ENCODE measurements around the gene PIGC. TPM values are rescaled to one million over a fixed set of nuclear protein-coding genes. Genes with fewer than 3 reads are reported as not detected.
A peak's percentile ranks its signal among the peaks of the same experiment; 100 is the strongest.

Gene PIGC
- total RNA-seq, 1 experiment from 2014 or later, result 16.2 TPM

DNA sequence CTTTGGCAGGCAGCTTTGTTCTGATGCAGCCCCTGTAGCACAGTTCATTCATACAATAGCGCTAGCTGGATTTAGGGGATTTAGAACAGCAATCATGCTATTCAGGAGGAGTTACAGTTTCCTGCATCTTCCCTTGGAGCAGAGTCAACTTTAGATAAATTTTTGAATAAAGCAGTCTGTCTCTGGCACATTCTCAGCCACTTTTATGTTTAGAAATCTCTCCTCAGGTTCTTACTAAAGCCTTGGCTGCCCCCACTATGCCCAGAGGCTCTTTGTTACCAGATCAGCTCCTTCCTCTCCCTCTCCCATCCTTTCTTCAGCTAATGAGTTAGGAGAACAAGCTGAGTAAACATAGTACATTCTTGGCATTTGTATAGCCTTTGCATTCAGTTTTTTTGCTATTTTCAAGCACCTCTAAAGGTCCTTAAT lies 17.0 kb upstream of the PIGC start:
- POLR2A ChIA-PET, result no interaction called here
- Mint-ChIP-seq H3K4me3 (no peak overlapping the region), H3K36me3 (no peaks in the 10 kb centered on the region), H3K27ac (no peak overlapping the region; the same call in 1 of the 2 replicates), H3K27me3 (ENCODE audit: low read depth) (no peaks in the 10 kb centered on the region), H3K4me1 (peaks cover 8% of the 10 kb centered on the region), H3K9me3 (no peaks in the 10 kb centered on the region)
- peak; percentile 60 for ATAC-seq
- TF ChIP-seq SOX15 (CRISPR knock-in tag; IDR thresholded peaks at IDR 0.05) (no peak), NR3C1 (CRISPR knock-in tag; conservative IDR thresholded peaks at IDR 0.05; ENCODE audit: low read depth) (no peak), TEAD4 (CRISPR knock-in tag; IDR thresholded peaks at IDR 0.05) (no peak), ZNF138 (CRISPR knock-in tag; conservative IDR thresholded peaks at IDR 0.05) (no peak), FOXK1 (CRISPR knock-in tag; IDR thresholded peaks at IDR 0.05) (no peak), ZNF219 (CRISPR knock-in tag; IDR thresholded peaks at IDR 0.05; ENCODE audit: borderline replicate concordance) (no peak), ZNF396 (CRISPR knock-in tag; IDR thresholded peaks at IDR 0.05; ENCODE audit: borderline replicate concordance) (no peak), TEAD1 (CRISPR knock-in tag; IDR thresholded peaks at IDR 0.05) (no peak), ETV6 (CRISPR knock-in tag; IDR thresholded peaks at IDR 0.05) (no peak), OVOL2 (CRISPR knock-in tag; IDR thresholded peaks at IDR 0.05; ENCODE audit: borderline replicate concordance) (no peak), E2F1 (CRISPR knock-in tag; IDR thresholded peaks at IDR 0.05) (no peak), SMAD4 (CRISPR knock-in tag; IDR thresholded peaks at IDR 0.05) (no peak), ESRRA (CRISPR knock-in tag; IDR thresholded peaks at IDR 0.05; ENCODE audit: borderline replicate concordance) (no peak), PRRX2 (CRISPR knock-in tag; IDR thresholded peaks at IDR 0.05) (no peak), GTF2I (CRISPR knock-in tag; conservative IDR thresholded peaks at IDR 0.05) (no peak), MAX (CRISPR knock-in tag; IDR thresholded peaks at IDR 0.05) (no peak), NR2C2 (CRISPR knock-in tag; IDR thresholded peaks at IDR 0.05) (no peak)
- TF ChIP-seq, protein P1, sequence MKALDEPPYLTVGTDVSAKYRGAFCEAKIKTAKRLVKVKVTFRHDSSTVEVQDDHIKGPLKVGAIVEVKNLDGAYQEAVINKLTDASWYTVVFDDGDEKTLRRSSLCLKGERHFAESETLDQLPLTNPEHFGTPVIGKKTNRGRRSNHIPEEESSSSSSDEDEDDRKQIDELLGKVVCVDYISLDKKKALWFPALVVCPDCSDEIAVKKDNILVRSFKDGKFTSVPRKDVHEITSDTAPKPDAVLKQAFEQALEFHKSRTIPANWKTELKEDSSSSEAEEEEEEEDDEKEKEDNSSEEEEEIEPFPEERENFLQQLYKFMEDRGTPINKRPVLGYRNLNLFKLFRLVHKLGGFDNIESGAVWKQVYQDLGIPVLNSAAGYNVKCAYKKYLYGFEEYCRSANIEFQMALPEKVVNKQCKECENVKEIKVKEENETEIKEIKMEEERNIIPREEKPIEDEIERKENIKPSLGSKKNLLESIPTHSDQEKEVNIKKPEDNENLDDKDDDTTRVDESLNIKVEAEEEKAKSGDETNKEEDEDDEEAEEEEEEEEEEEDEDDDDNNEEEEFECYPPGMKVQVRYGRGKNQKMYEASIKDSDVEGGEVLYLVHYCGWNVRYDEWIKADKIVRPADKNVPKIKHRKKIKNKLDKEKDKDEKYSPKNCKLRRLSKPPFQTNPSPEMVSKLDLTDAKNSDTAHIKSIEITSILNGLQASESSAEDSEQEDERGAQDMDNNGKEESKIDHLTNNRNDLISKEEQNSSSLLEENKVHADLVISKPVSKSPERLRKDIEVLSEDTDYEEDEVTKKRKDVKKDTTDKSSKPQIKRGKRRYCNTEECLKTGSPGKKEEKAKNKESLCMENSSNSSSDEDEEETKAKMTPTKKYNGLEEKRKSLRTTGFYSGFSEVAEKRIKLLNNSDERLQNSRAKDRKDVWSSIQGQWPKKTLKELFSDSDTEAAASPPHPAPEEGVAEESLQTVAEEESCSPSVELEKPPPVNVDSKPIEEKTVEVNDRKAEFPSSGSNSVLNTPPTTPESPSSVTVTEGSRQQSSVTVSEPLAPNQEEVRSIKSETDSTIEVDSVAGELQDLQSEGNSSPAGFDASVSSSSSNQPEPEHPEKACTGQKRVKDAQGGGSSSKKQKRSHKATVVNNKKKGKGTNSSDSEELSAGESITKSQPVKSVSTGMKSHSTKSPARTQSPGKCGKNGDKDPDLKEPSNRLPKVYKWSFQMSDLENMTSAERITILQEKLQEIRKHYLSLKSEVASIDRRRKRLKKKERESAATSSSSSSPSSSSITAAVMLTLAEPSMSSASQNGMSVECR (CRISPR knock-in tag; IDR thresholded peaks at IDR 0.05; ENCODE audit: borderline replicate concordance), result no peak
- TF ChIP-seq, protein P2, sequence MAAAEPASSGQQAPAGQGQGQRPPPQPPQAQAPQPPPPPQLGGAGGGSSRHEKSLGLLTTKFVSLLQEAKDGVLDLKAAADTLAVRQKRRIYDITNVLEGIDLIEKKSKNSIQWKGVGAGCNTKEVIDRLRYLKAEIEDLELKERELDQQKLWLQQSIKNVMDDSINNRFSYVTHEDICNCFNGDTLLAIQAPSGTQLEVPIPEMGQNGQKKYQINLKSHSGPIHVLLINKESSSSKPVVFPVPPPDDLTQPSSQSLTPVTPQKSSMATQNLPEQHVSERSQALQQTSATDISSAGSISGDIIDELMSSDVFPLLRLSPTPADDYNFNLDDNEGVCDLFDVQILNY (CRISPR knock-in tag; IDR thresholded peaks at IDR 0.05), result no peak
- TF ChIP-seq, protein P3, sequence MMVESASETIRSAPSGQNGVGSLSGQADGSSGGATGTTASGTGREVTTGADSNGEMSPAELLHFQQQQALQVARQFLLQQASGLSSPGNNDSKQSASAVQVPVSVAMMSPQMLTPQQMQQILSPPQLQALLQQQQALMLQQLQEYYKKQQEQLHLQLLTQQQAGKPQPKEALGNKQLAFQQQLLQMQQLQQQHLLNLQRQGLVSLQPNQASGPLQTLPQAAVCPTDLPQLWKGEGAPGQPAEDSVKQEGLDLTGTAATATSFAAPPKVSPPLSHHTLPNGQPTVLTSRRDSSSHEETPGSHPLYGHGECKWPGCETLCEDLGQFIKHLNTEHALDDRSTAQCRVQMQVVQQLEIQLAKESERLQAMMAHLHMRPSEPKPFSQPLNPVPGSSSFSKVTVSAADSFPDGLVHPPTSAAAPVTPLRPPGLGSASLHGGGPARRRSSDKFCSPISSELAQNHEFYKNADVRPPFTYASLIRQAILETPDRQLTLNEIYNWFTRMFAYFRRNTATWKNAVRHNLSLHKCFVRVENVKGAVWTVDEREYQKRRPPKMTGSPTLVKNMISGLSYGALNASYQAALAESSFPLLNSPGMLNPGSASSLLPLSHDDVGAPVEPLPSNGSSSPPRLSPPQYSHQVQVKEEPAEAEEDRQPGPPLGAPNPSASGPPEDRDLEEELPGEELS (CRISPR knock-in tag; IDR thresholded peaks at IDR 0.05), result no peak
- no peak for DNase-seq (ENCODE audit: low spot score)
- CTCF ChIA-PET, result interaction anchor here (2.1 kb wide), 1 partner anchor 11 kb away, joined by 5 read pairs; no protein-coding TSS in a partner anchor
